GM21447 (cell line): Measurements from ENCODE around the gene PADI1.

Experiments used
- ATAC-seq: cut with Tn5 transposase; IDR thresholded peaks from one replicate; pipeline ENCODE4 v1.9.1; 2021; ENCODE audit not compliant: unreplicated experiment

Gene PADI1

DNA sequence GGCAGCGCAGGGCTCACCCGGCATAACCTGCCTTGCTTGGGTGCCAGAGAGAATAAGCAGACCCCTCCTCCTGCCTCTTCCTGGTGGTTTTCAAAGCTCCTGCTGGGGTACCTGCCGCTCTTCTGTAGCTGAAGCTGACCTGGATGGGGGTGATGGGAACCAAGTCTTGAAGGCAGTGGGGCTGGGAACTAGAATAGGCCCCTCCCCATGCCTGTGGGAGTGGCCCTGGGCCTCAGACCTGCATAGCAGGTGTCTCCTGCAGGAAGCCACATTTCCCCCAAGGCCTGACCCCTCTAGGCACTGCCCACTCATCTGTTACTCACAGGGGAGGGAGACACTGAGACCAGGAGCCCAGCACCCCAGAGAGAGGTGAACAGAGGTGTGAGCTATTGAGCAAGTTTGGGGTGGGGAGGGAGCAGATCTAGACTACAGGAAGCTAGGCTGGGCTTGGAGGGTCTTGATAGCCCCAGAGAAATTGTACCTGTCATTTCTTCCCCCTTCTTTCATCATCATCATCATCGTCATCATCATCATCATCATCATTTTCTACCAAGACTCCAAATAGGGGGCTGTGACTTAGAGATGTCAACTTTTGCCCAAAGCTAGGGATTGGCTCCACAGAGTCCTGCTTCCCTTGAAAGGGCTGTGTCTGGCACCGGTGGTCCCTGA lies 10.1 kb downstream of the PADI1 start:
- ATAC-seq: no peak

GRCh38 chr1:17215545-17215890 lies 10.6 kb downstream of the PADI1 start:
- ATAC-seq: no peak

DNA sequence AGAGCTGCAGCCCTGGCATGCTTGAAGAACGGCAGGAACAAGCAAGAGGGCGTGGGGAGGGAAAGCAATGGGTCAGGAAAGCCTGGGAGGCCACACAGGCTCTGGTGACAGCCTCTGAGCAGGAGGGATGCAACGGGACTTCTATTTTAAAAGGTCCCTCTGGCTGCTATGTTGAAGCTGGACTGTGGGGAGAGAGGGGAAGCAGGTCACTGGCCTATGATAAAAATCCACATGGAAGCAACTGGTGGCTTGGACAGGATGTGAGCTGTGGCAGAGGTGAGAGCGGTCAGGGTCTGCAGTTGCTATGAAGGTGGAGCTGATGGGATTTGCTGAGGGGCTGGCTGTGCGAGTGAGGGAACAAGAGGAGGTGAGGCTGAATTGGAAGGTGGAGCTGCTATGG lies 11.2 kb downstream of the PADI1 start:
- no peak for ATAC-seq

- no peak for ATAC-seq
Measured at GRCh38 chr1:17217607-17218006, 12.7 kb downstream of the PADI1 start.

GRCh38 chr1:17218939-17219338 lies 14.0 kb downstream of the PADI1 start:
- no peak for ATAC-seq

GRCh38 chr1:17220287-17220686 lies 15.4 kb downstream of the PADI1 start:
- ATAC-seq: no peak

GRCh38 chr1:17222557-17222956 lies 17.6 kb downstream of the PADI1 start:
- ATAC-seq: no peak

DNA sequence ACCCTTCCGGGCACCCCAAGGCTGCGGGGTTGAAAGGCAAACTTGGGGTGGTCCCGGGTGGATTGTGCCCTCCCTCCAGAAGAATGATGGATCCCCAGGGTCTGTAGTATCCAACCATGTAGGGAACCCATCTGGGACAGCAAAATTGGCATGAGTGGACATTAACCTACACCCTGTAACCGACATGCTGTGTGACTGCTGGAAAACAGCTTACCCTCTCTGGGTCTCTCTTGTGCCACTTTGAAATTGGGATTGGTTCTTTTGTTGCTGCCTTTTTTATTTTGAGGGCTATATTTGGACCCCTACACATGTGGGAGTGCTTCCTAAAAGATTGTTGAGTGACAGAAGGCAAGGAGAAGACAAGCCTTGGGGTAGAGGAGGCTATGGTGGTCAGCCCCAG lies 19.5 kb downstream of the PADI1 start:
- ATAC-seq: no peak

DNA sequence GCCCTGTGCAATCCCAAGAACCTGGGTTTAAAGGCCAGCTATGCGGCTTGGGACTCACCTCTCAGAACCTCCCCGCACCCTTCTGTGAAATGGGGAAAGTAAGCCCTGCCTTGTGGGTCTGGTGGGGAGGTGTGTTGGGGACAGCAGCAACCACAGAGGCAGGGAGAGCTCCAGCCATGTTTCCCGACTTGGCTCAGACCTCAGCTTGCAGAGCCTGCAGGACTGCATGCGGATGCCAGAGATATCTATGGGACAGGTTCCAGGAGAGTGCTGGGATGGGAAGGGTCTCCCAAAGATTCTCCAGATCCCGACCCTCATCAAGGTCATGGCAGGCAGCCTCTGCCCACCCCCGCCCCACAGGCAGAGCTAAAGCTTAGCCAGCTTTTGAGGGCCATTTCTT lies 20.2 kb downstream of the PADI1 start:
- no peak for ATAC-seq

DNA sequence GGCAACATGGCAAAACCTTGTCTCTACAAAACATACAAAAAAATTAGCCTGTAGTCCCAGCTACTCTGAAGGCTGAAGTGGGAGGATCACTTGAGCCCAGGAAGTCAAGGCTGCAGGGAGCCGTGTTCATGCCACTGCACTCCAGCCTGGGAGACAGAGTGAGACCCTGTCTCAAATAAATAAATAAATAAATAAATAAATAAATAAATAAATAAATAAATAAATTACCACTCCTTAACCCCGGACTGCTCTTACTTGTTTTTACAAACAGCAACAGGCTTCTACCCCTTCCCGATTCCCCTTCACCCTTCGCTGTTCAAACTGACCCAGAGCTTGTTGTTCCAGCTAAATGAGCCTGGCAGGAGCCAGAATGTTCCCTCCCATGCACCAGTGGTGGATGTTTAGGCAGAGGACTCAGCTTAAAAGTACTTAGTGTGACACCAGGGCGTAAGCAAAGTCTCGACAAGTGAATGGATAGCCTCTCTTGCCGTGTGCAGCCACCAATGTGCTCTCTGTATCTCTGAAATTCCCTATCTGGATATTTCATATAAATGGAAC lies 22.5 kb downstream of the PADI1 start:
- no peak for ATAC-seq

DNA sequence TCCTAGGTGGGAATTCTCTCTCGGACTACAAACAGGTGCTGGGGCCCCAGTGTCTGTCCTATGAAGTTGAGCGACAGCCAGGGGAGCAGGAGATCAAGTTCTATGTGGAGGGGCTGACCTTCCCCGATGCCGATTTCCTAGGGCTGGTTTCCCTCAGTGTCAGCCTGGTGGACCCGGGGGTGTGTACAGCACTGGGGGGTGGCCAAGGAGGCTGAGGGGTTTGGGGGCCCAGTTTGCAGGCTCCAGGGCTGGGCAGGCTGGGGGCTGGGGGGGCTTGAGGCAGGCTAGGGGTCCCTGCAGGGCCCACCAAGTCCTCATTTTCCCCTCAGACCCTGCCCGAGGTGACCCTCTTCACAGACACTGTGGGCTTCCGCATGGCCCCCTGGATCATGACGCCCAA lies 23.7 kb downstream of the PADI1 start:
- ATAC-seq: no peak

DNA sequence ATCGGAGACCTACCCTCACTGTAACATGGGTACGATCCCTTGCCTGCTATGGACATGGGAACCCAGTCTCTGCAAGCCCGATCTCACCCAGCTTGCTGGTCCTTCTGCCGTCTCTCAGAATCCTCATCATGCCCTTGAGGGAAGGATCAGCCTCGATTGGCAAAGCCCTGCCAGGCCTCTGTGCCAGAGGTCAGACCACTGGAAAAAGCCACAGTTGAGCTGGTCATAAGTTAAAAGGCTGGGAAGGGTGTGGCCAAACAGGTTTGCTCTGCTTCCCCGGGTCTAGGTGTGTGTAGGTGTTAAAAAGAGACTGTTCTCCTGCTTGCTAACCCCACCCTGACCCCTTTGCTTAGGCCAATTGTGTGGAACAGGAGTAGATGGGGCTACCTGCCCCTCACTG lies 24.5 kb downstream of the PADI1 start:
- no peak for ATAC-seq

DNA sequence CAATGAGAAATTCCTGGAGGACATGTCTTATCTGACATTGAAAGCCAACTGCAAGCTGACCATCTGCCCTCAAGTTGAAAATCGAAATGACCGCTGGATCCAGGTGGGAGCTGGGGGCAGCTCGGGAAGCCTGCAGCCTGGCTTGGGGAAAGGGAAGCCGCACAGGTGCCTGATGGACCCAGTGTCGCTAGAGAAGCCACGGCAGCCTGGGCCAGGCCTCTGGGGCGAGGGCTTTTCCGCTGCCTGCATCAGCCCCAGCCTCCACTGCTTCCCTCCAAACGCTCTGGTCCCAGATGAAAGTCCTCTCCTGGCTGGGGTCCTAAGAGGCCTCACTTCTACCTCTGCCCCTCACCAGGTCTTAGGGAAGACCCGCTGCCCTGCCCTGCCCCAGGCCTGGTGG lies 25.2 kb downstream of the PADI1 start:
- ATAC-seq: no peak

- ATAC-seq: no peak
Measured at GRCh38 chr1:17230671-17231310, 25.9 kb downstream of the PADI1 start.

GRCh38 chr1:17232759-17233661 lies 28.1 kb downstream of the PADI1 start:
- no peak for ATAC-seq

DNA sequence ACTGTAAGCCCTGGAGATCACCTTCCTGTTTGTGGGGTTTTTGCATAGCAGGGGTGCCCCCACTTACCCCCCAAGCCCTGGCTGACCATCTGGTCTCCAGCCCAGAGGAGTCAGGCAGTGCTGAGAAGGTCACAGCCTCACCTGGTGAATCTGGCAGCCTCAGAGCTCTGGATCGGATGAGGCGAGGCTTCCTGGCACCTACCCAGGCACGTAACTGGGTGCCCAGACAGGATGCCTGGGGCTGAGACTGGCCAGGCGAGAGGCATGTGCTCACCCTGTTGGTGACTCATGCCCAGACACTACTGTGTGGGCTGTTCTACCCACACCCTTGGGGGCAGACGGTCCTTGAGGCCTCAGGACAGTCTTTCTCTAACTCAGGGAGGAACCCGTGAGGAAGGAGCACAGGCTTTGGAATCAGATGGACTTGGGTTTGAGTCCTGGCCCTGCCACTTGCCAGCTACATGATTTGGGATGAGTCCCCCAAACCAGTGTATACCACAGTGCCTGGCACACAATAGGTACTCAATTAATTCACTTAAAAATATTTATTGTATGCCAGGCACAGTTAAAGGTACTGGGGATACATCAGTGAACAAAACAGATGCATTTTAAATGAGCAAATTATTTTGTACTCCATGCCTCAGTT lies 28.9 kb downstream of the PADI1 start:
- ATAC-seq: no peak

GRCh38 chr1:17234405-17234804 lies 29.5 kb downstream of the PADI1 start:
- ATAC-seq: no peak

DNA sequence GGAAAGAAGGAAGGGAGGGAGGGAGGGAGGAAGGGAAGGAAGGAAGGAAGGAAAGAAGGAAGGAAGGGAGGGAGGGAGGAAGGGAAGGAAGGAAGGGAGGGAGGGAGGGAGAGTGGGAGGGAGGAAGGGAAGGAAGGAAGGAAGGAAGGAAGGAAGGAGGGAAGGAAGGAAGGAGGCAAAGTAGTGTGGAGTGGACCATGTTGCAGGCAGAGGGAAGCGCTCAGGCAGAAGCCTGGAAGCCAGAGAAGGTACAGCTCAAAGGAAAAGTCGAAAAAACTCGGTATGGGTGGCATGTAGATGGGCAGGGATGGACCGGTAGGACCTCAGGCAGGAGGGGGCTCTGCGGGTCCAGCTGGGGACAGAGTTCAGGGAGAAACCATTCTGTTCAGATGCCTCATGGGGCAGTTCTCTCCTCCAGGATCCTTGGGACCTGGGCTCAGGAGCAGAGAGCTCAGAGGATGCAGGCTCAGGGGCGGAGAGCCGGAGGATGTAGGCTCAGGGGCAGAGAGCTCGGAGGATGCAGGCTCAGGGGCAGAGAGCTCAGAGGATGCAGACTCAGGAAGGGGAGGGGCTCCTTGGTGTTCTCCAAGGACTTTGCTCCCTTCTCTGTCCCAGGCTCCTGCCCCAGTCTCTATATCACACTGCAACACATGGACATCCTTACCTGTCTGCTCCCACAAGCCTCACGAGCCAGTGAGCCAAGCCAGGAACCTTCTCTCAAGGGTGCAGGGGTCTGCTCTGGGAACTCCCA lies 30.4 kb downstream of the PADI1 start:
- ATAC-seq: no peak

GRCh38 chr1:17236779-17237560 lies 32.0 kb downstream of the PADI1 start:
- ATAC-seq: no peak

DNA sequence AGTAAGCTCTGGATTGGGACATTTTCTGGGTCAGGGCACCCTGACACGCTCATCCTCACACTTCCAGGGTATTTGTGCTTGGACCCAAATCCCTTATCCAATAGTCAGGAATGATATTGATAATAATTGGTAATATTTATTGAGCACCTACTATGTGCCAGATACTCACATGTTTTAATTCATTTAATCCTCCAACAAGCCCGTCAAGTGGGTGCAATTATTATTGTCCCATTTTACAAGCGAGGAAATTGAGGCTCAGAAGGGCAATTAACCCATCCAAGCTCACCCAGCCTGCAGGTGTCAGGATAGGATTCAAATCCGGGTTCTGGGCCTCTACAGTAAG lies 32.6 kb downstream of the PADI1 start:
- no peak for ATAC-seq
